Peyer's patch (tissue), 4 donors: Measurements from ENCODE around the gene DEXI.

ENCODE experiments used
- CTCF ChIP-seq, 6 experiments: fragments of 450-650 bp in 4 of 6; fragments of 200-600 bp in 2 of 6; sonication (generic) in 1 of 6; IDR thresholded peaks; one replicate each; pipeline ENCODE4 v1.5.1; 2017 to 2019; ENCODE audit warnings: antibody characterized with exemption in 6 of 6, mild to moderate bottlenecking in 3 of 6, moderate library complexity in 1 of 6
- POLR2A ChIP-seq, 2 donors: fragments of 450-650 bp; IDR thresholded peaks; one replicate each; pipeline ENCODE4 v1.5.1; 2017; ENCODE audit warnings: antibody characterized with exemption in 2 of 2, mild to moderate bottlenecking in 2 of 2, moderate library complexity in 2 of 2

DNA sequence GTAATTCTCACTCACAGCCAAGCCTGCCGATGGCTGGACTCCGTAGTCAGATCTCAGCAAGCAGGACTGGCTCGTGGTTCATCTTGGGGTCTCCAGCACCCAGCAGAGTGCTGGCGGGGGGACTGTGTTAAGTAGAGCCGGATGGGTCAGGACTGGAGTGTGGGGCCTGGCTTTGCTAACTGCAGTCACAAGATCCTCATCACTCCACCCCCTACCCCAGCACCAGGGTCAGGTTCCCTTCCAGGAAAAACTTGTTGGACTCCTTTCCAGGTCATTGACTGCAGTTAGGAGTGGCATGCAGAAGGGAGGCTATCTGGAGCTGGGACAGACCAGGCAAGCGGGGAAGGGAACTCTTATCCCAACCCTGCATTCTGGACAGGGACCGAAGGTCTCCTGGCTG, 59.3 kb downstream of the DEXI start:
- TF ChIP-seq POLR2A (IDR thresholded peaks at IDR 0.05) = no peak
- no peak for TF ChIP-seq CTCF (IDR thresholded peaks at IDR 0.05)
